ENCODE data around the gene OTC.

DNA sequence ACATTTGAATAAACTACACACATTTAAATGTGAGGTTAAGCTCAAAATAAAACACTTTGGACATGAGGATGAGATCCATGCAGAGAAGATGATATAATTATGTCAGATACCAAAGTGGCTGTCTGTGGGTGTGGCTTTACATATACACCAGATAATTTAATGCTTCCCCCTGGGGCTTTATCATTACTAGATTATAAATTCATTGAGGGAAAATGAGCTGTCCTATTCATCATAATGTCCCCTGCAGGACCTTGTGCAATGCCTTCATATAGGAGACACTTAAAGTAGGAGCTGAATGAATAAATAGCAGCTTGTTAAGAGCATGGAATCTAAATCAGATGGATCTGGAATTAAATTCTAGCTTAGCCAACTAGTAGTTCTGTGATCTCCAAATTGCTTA, 49.7 kb downstream of the OTC start:
- TF ChIP-seq, protein P1, sequence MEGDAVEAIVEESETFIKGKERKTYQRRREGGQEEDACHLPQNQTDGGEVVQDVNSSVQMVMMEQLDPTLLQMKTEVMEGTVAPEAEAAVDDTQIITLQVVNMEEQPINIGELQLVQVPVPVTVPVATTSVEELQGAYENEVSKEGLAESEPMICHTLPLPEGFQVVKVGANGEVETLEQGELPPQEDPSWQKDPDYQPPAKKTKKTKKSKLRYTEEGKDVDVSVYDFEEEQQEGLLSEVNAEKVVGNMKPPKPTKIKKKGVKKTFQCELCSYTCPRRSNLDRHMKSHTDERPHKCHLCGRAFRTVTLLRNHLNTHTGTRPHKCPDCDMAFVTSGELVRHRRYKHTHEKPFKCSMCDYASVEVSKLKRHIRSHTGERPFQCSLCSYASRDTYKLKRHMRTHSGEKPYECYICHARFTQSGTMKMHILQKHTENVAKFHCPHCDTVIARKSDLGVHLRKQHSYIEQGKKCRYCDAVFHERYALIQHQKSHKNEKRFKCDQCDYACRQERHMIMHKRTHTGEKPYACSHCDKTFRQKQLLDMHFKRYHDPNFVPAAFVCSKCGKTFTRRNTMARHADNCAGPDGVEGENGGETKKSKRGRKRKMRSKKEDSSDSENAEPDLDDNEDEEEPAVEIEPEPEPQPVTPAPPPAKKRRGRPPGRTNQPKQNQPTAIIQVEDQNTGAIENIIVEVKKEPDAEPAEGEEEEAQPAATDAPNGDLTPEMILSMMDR (IDR thresholded peaks at IDR 0.05; ENCODE audit: insufficient read depth, low read depth, low read length) = no peak
- TF ChIP-seq EZH2 (IDR thresholded peaks at IDR 0.05; ENCODE audit: insufficient read depth, low read length) = no peak
